GM19351 (cell line): ENCODE data around the gene CACNA1C.
"Not testable (repeated sequence)": the region's sequence is repeated elsewhere in the genome, so short reads cannot be mapped to it uniquely, and the experiment has no call there.

Source experiments
- ATAC-seq: cut with Tn5 transposase; IDR thresholded peaks from one replicate; pipeline ENCODE4 v1.9.1; 2021; ENCODE audit warnings: mild to moderate bottlenecking, moderate library complexity; ENCODE audit not compliant: unreplicated experiment

The CACNA1C gene

GRCh38 chr12:2678426-2678825 lies 625.6 kb downstream of the CACNA1C start:
- no peak for ATAC-seq

GRCh38 chr12:2679068-2679815 lies 626.5 kb downstream of the CACNA1C start:
- ATAC-seq: no peak

- ATAC-seq: no peak
These were observed 627.3 kb downstream of the CACNA1C start for GRCh38 chr12:2679816-2680675.

- no peak for ATAC-seq
These were observed 627.9 kb downstream of the CACNA1C start for GRCh38 chr12:2680676-2681039.

GRCh38 chr12:2681450-2682205 lies 628.8 kb downstream of the CACNA1C start:
- ATAC-seq: no peak

- no peak for ATAC-seq
These were observed 629.8 kb downstream of the CACNA1C start for GRCh38 chr12:2682296-2683251.

- no peak for ATAC-seq
These were observed 630.7 kb downstream of the CACNA1C start for GRCh38 chr12:2683283-2684025.

- not testable (repeated sequence) for ATAC-seq
These were observed 631.2 kb downstream of the CACNA1C start for GRCh38 chr12:2684026-2684325.

GRCh38 chr12:2685620-2686279 lies 633.0 kb downstream of the CACNA1C start:
- not testable (repeated sequence) for ATAC-seq

- ATAC-seq: no peak
These were observed 633.5 kb downstream of the CACNA1C start for GRCh38 chr12:2686280-2686646.

- no peak for ATAC-seq
These were observed 634.3 kb downstream of the CACNA1C start for GRCh38 chr12:2687058-2687457.

- no peak for ATAC-seq
These were observed 634.9 kb downstream of the CACNA1C start for GRCh38 chr12:2687726-2688125.

- ATAC-seq: no peak
These were observed 635.7 kb downstream of the CACNA1C start for GRCh38 chr12:2688381-2688931.

- no peak for ATAC-seq
These were observed 636.6 kb downstream of the CACNA1C start for GRCh38 chr12:2689393-2689792.

- no peak for ATAC-seq
These were observed 637.1 kb downstream of the CACNA1C start for GRCh38 chr12:2689879-2690278.

GRCh38 chr12:2690348-2691005 lies 637.7 kb downstream of the CACNA1C start:
- no peak for ATAC-seq

GRCh38 chr12:2691006-2691344 lies 638.2 kb downstream of the CACNA1C start:
- peak; percentile 34 for ATAC-seq

- peak; percentile 77 for ATAC-seq
These were observed 638.7 kb downstream of the CACNA1C start for GRCh38 chr12:2691345-2692071.
